ENCODE results near the gene SEC61B. TPM values are rescaled to one million over a fixed set of nuclear protein-coding genes. Genes with fewer than 3 reads are reported as not detected.
A peak's percentile ranks its signal among the peaks of the same experiment; 100 is the strongest.

Gene SEC61B
- total RNA-seq, 4 donors from 2014 or later, result 78.8 to 143 (median 117) TPM

DNA sequence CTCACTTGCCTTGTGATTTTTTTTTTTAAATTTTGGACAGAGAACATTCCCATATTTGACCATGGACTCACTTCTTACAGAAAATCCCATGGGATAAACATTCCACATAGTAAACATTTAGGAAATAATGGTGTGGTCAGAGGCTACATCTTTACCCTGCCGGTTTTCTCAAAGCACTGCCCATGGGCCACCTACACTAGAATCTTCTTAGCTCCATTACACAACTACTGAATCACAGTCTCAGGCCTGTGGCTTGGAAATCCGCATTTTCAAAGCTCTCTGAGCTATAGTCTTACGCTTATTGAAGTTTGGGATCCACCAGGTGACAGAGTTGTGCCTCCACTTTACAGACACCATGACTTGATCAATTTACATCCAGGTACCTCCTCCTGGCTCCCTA is 39.7 kb upstream of the SEC61B start:
- Histone ChIP-seq H3K27me3 (no peaks in the 10 kb centered on the region), H3K9me3 (no peaks in the 10 kb centered on the region), H3K36me3 (no peaks in the 10 kb centered on the region), H3K27ac (no peak overlapping the region), H3K4me3 (no peak overlapping the region), H3K4me1 (peaks cover 0 to 13% (median 5%) of the 10 kb centered on the region in 3 donors)
- TF ChIP-seq, protein P1, sequence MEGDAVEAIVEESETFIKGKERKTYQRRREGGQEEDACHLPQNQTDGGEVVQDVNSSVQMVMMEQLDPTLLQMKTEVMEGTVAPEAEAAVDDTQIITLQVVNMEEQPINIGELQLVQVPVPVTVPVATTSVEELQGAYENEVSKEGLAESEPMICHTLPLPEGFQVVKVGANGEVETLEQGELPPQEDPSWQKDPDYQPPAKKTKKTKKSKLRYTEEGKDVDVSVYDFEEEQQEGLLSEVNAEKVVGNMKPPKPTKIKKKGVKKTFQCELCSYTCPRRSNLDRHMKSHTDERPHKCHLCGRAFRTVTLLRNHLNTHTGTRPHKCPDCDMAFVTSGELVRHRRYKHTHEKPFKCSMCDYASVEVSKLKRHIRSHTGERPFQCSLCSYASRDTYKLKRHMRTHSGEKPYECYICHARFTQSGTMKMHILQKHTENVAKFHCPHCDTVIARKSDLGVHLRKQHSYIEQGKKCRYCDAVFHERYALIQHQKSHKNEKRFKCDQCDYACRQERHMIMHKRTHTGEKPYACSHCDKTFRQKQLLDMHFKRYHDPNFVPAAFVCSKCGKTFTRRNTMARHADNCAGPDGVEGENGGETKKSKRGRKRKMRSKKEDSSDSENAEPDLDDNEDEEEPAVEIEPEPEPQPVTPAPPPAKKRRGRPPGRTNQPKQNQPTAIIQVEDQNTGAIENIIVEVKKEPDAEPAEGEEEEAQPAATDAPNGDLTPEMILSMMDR (IDR thresholded peaks at IDR 0.05), result no peak
- no peak for TF ChIP-seq POLR2A (IDR thresholded peaks at IDR 0.05)
- WGBS, 2 donors, result 73 to 81% methylated on average over 3 of the region's 3 CpGs
- intact Hi-C loops (cut with DNase I), result no loop called here
- no peak for DNase-seq

DNA sequence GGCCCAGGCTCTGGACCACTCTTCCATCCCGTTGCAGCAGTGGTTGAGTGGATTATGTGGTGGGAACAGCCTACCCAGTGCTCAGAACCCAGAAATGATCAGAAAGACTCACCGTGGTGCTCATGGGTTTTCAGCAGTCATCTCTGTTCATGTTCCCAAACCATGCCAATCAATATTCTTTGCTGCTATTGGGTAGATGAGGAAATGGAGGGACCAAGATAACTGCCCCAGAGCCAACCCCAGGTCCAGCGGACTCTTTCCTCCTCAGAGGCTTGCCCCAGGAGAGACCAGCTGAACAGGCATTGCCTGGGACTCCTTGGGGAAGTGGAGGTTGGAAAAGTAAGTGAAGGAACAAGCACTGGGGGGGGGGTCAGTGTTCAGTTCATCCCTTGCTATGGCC is 38.5 kb upstream of the SEC61B start:
- no peak for DNase-seq
- intact Hi-C loops (cut with DNase I), result no loop called here
- WGBS, 2 donors, result 58 to 93% methylated on average over 2 of the region's 3 CpGs
- peaks cover 0 to 13% (median 5%) of the 10 kb centered on the region in 3 donors for H3K4me1 ChIP-seq
- H3K4me3 ChIP-seq, result no peak overlapping the region
- no peak overlapping the region for H3K27ac ChIP-seq
- H3K27me3 ChIP-seq, result peaks cover 0 to 2% (median 0%) of the 10 kb centered on the region in 4 donors
- TF ChIP-seq POLR2A (IDR thresholded peaks at IDR 0.05), result no peak
- TF ChIP-seq, protein P1 (IDR thresholded peaks at IDR 0.05), result no peak
- no peaks in the 10 kb centered on the region for H3K9me3 ChIP-seq
- H3K36me3 ChIP-seq, result no peaks in the 10 kb centered on the region

DNA sequence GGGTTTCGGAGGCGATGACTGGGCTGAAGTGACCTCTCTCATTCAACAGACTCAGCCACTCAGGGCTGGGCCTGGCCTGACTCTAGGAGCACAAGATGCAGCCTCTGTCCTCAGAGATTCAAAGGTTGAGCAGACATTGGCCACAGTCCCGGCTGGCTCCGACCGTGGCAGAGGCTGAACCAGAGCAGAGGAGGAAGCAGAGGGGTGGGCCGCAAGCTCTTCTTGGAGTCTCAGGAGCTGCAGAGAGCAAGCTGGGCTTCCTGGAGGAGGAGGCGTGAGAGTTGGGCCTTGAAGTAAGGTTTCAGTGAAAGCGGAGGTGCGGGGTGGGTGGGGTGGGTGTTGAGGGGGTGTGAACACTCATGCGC is 38.0 kb upstream of the SEC61B start:
- H3K4me1 ChIP-seq, result peaks cover 0 to 13% (median 5%) of the 10 kb centered on the region in 3 donors
- WGBS, 2 donors, result 50 to 62% methylated on average over 5 to 6 of the region's 10 CpGs
- intact Hi-C loops (cut with DNase I), result no loop called here

DNA sequence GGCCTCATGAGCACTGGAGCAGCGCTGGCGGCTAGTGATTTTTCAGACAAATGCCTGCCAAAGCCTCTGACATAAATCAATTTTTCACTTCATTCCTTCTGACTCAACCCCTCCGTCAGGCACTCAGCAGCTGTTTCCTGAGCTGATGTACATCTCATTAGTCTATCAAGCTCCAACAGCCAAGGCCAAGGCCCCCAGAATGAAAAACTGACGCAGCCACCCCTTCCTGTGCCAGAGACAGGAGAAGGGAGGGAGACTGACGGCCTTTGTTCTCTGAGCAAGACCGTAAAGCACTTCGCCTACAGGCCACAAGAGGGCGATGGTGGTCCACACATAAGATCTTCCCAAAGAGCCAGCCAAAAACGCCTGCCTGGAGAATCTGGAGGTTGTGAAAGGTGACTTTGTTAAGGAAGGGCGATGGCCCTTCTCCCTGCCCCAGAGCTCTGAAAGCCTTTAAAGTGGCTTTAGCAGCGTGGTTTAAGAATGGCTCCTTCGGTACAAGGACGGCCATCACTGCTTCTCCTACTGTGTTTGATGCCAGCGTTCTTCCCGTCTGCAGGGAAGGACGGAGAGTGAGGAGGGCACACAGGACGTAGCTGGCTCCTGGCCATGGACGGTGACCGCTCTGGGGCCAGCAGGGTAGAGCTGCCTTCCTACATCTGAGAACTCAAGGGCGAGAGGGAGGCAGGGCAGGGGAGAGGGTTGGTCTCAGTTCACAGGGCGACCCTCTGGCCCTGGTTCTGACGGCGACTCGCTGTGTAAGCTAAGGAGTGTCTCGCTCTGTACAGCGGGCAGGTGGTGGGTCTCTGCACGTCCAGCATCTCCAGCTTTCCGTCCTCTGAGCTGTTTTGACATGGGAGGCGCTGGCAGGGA is 37.4 kb upstream of the SEC61B start:
- intact Hi-C loops (cut with DNase I), result no loop called here
- 6 to 21% methylated on average over 12 to 25 of the region's 29 CpGs for whole genome bisulfite sequencing, 2 donors

More for the DNA sequence above, 38.0 kb upstream of the SEC61B start:
- H3K27ac ChIP-seq, result peak overlapping the region in 2 of 4 donors; percentile 29 to 47
- TF ChIP-seq, protein P1 (IDR thresholded peaks at IDR 0.05), result no peak
- no peak for TF ChIP-seq POLR2A (IDR thresholded peaks at IDR 0.05)
- peaks cover 0 to 3% (median 0%) of the 10 kb centered on the region in 4 donors for H3K27me3 ChIP-seq
- no peak for DNase-seq
- no peaks in the 10 kb centered on the region for H3K36me3 ChIP-seq
- H3K4me3 ChIP-seq, result no peak overlapping the region
- H3K9me3 ChIP-seq, result no peaks in the 10 kb centered on the region

DNA sequence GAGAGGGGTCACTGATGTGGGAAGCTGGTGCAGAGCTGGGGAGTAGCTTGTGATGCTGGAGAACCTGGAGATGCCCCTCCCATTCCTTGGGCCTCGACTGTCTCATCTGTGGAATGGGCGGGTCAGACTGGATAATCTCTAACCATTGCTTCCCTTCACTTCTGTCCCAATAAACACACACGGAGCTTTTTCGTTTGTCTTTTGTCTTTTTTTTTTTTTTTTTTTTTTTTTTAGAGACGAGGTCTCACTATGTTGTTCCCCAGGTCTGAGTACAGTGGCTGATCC is 36.8 kb upstream of the SEC61B start:
- 17 to 50% methylated on average over 1 to 5 of the region's 5 CpGs for WGBS, 2 donors
- Histone ChIP-seq H3K4me3 (no peak overlapping the region), H3K36me3 (no peaks in the 10 kb centered on the region), H3K9me3 (no peaks in the 10 kb centered on the region), H3K27me3 (peaks cover 0 to 3% (median 0%) of the 10 kb centered on the region in 4 donors), H3K27ac (no peak overlapping the region), H3K4me1 (peaks cover 0 to 13% (median 5%) of the 10 kb centered on the region in 3 donors)
- TF ChIP-seq POLR2A (IDR thresholded peaks at IDR 0.05), result no peak
- TF ChIP-seq, protein P1 (IDR thresholded peaks at IDR 0.05), result no peak
- intact Hi-C loops (cut with DNase I), result no loop called here
- no peak for DNase-seq

More for the DNA sequence above, 37.4 kb upstream of the SEC61B start:
- Histone ChIP-seq H3K36me3 (no peaks in the 10 kb centered on the region), H3K9me3 (no peaks in the 10 kb centered on the region), H3K4me1 (peaks cover 0 to 13% (median 5%) of the 10 kb centered on the region in 3 donors), H3K27ac (peak overlapping the region in 3 of 4 donors; percentile 29 to 47 (median 38)), H3K27me3 (peaks cover 0 to 3% (median 0%) of the 10 kb centered on the region in 4 donors), H3K4me3 (peak overlapping the region in 3 of 4 donors; percentile 9 to 52 (median 14))
- no peak for TF ChIP-seq POLR2A (IDR thresholded peaks at IDR 0.05)
- TF ChIP-seq, protein P1 (IDR thresholded peaks at IDR 0.05), result peak; percentile 81 to 95 (median 91)
- DNase-seq, result peak; percentile 11
